ENCODE results near the gene PRELP.

Gene PRELP

GRCh38 chr1:203486618-203487370 lies 11.2 kb downstream of the PRELP start:
- no peak for DNase-seq (ENCODE audit: extremely low read depth, low read depth)
- no peak for TF ChIP-seq CTCF (IDR thresholded peaks at IDR 0.05; ENCODE audit: low read depth, low read length)

- no peak for TF ChIP-seq CTCF (IDR thresholded peaks at IDR 0.05; ENCODE audit: low read depth, low read length)
Measured at GRCh38 chr1:203488539-203488938, 12.9 kb downstream of the PRELP start.

GRCh38 chr1:203490607-203491006 lies 15.0 kb downstream of the PRELP start:
- no peak for TF ChIP-seq CTCF (IDR thresholded peaks at IDR 0.05; ENCODE audit: low read depth, low read length)
- no peak for DNase-seq (ENCODE audit: extremely low read depth, low read depth)

More at GRCh38 chr1:203488539-203488938, 12.9 kb downstream of the PRELP start:
- DNase-seq (ENCODE audit: extremely low read depth, low read depth): no peak

- no peak for TF ChIP-seq CTCF (IDR thresholded peaks at IDR 0.05; ENCODE audit: low read depth, low read length)
- DNase-seq (ENCODE audit: extremely low read depth, low read depth): no peak
Measured at GRCh38 chr1:203491664-203492063, 16.1 kb downstream of the PRELP start.

GRCh38 chr1:203492082-203492747 lies 16.6 kb downstream of the PRELP start:
- no peak for TF ChIP-seq CTCF (IDR thresholded peaks at IDR 0.05; ENCODE audit: low read depth, low read length)
- DNase-seq (ENCODE audit: extremely low read depth, low read depth): no peak

- no peak for TF ChIP-seq CTCF (IDR thresholded peaks at IDR 0.05; ENCODE audit: low read depth, low read length)
- no peak for DNase-seq (ENCODE audit: extremely low read depth, low read depth)
Measured at GRCh38 chr1:203492748-203493130, 17.1 kb downstream of the PRELP start.

- TF ChIP-seq CTCF (IDR thresholded peaks at IDR 0.05; ENCODE audit: low read depth, low read length): no peak
- no peak for DNase-seq (ENCODE audit: extremely low read depth, low read depth)
Measured at GRCh38 chr1:203493901-203494300, 18.3 kb downstream of the PRELP start, which contains the start of gene OPTC. TSS of gene OPTC (plus strand) at chr1:203494153. CDS start at chr1:203496006, 1,853 bp downstream.
